Naive thymus-derived CD8-positive, alpha-beta T cell (primary cell): ENCODE data around the gene YLPM1. TPM values are rescaled to one million over a fixed set of nuclear protein-coding genes. Genes with fewer than 3 reads are reported as not detected.

Experiments used
- ATAC-seq, 2 donors: fragments of 150-1000 bp; cut with Tn5 transposase in 1 of 2; sonication (Bioruptor Pico), chemical (Tn5 transposase) in 1 of 2; 1 replicate in 1 of 2; 2 replicates in 1 of 2; pipeline ENCODE4 v1.10.0; 2021; ENCODE audit warnings: mild to moderate bottlenecking in 2 of 2, moderate library complexity in 2 of 2
- POLR2A ChIA-PET: fragments of 350-600 bp; sonication (Branson Sonifier 250); formaldehyde crosslinking; loops from one replicate; lab custom pipeline; 2021; ENCODE audit warnings: antibody characterized with exemption; lab: Charles Lee
- DNase-seq, 10 donors: peaks; one replicate each; pipeline versions ENCODE4 v3.0.0 to v3.0.0-alpha.2; 2020 to 2022
- H3K27ac Mint-ChIP-seq, 10 donors: one replicate each; pipeline ENCODE4 v1.8.0; 2020 to 2022; ENCODE audit warnings: mild to moderate bottlenecking in 10 of 10, mixed read lengths in 10 of 10, moderate library complexity in 4 of 10, inconsistent platforms in 1 of 10
- H3K27me3 Mint-ChIP-seq, 5 donors: one replicate each; pipeline ENCODE4 v1.8.0; 2021 to 2022; ENCODE audit warnings: mixed read lengths in 5 of 5
- H3K36me3 Mint-ChIP-seq, 3 donors: one replicate each; pipeline ENCODE4 v1.8.0; 2020 to 2022; ENCODE audit warnings: mixed read lengths in 3 of 3, mild to moderate bottlenecking in 2 of 3, inconsistent platforms in 1 of 3
- H3K4me1 Mint-ChIP-seq, 4 donors: one replicate each; pipeline ENCODE4 v1.8.0; 2021 to 2022; ENCODE audit warnings: mixed read lengths in 4 of 4
- H3K4me3 Mint-ChIP-seq, 10 donors: one replicate each; pipeline ENCODE4 v1.8.0; 2020 to 2022; ENCODE audit warnings: mild to moderate bottlenecking in 10 of 10, mixed read lengths in 10 of 10, moderate library complexity in 6 of 10, inconsistent platforms in 1 of 10
- H3K9me3 Mint-ChIP-seq, 9 donors: one replicate each; pipeline ENCODE4 v1.8.0; 2020 to 2022; ENCODE audit warnings: mixed read lengths in 9 of 9, mild to moderate bottlenecking in 3 of 9, inconsistent platforms in 1 of 9, moderate library complexity in 1 of 9
- polyA plus RNA-seq, 3 donors: library from polyadenylated mRNA; unstranded; fragments of 300-500 nt; fragmentation: Illumina TruSeq; gene quantifications; one replicate each; pipeline ENCODE4 v1.2.3, GENCODE V29; 2021
- total RNA-seq, 8 experiments: library from RNA in 2 of 8; stranded (reverse) in 2 of 8; gene quantifications; one replicate each; pipeline ENCODE4 v1.2.3 and lab custom pipeline; 2021 to 2026

The YLPM1 gene
- total and polyA plus RNA-seq, 5 experiments from 2014 or later = 6.5 to 113 (median 23.0) TPM

- Mint-ChIP-seq H3K4me3 (peak within 1 kb of the TSS; percentile 96 to 100 (median 99)), H3K4me1 (peaks cover 46 to 79% (median 66%) of the 10 kb centered on the region in 4 donors), H3K36me3 (peaks cover 0 to 28% (median 4%) of the 10 kb centered on the region in 3 donors), H3K9me3 (no peaks in the 10 kb centered on the region), H3K27me3 (no peaks in the 10 kb centered on the region), H3K27ac (peak within 1 kb of the TSS; percentile 93 to 100 (median 99))
- ATAC-seq (peak; percentile 78 to 81), DNase-seq (peak; percentile 69 to 89 (median 84))
- POLR2A ChIA-PET = interaction anchor here (0.6 to 5.4 kb wide), 17 partner anchors 9 to 829 kb away, joined by 3 to 60 read pairs (median 4); no protein-coding TSS in a partner anchor
These were observed 118.5 kb downstream of the YLPM1 start, which contains the start of gene DLST for GRCh38 chr14:74881431-74882102. Gene DLST, plus strand, starts transcription at chr14:74881916. Its CDS starts 38 bp downstream, at chr14:74881954.

GRCh38 chr14:74882103-74882920 is 119.2 kb downstream of the YLPM1 start:
- ATAC-seq (peak; percentile 58 to 77), DNase-seq (peak; percentile 33 to 81 (median 64))
- POLR2A ChIA-PET = interaction anchor here (0.6 to 5.4 kb wide), 16 partner anchors 9 to 828 kb away, joined by 3 to 60 read pairs (median 4); no protein-coding TSS in a partner anchor
- H3K27me3 Mint-ChIP-seq = no peaks in the 10 kb centered on the region
- H3K27ac Mint-ChIP-seq = peak overlapping the region; percentile 93 to 100 (median 99)
- no peaks in the 10 kb centered on the region for H3K9me3 Mint-ChIP-seq
- peaks cover 0 to 31% (median 4%) of the 10 kb centered on the region in 3 donors for H3K36me3 Mint-ChIP-seq
- peak overlapping the region; percentile 96 to 100 (median 99) for H3K4me3 Mint-ChIP-seq
- H3K4me1 Mint-ChIP-seq = peaks cover 46 to 78% (median 67%) of the 10 kb centered on the region in 4 donors

Other genes with a start within 250 kb of the YLPM1 start
- gene LTBP2, start 151.1 kb upstream of the YLPM1 start, total RNA-seq = under 1 TPM; 0.55 to 0.60 TPM
- gene LTBP2, start 151.1 kb upstream of the YLPM1 start, polyA plus RNA-seq = under 1 TPM; 0.06 to 0.65 (median 0.47) TPM
- gene AREL1, start 50.2 kb upstream of the YLPM1 start, total RNA-seq = 10 to 100 TPM; 49.7 to 52.9 TPM
- gene AREL1, start 50.2 kb upstream of the YLPM1 start, polyA plus RNA-seq = 10 to 100 TPM; 17.3 to 20.6 (median 19.3) TPM
- gene FCF1, start 50.2 kb upstream of the YLPM1 start, total RNA-seq = 10 to 100 TPM; 65.8 to 66.8 TPM
- gene FCF1, start 50.2 kb upstream of the YLPM1 start, polyA plus RNA-seq = 10 to 100 TPM; 31.7 to 37.1 (median 34.7) TPM
- gene PROX2, start 112.8 kb downstream of the YLPM1 start, total RNA-seq = under 1 TPM; 0.52 to 0.75 TPM
- gene PROX2, start 112.8 kb downstream of the YLPM1 start, polyA plus RNA-seq = under 1 TPM; 0.12 to 0.50 (median 0.22) TPM
- gene DLST, start 118.6 kb downstream of the YLPM1 start, total RNA-seq = 100 to 1,000 TPM; 118 to 120 TPM
- 1 to 10 TPM; 8.8 to 9.3 (median 8.9) TPM for gene DLST, start 118.6 kb downstream of the YLPM1 start, polyA plus RNA-seq
- gene RPS6KL1, start 159.9 kb downstream of the YLPM1 start, total RNA-seq = 1 to 10 TPM; 3.8 to 6.4 TPM
- gene RPS6KL1, start 159.9 kb downstream of the YLPM1 start, polyA plus RNA-seq = 1 to 10 TPM in 2 of 3 donors, under 1 TPM in 1; 0.50 to 3.6 (median 1.7) TPM
- not detected for gene PGF, start 192.3 kb downstream of the YLPM1 start, total RNA-seq
- under 1 TPM in 1 of 3 donors, not detected in 2; 0.13 TPM for gene PGF, start 192.3 kb downstream of the YLPM1 start, polyA plus RNA-seq
- 10 to 100 TPM; 28.7 to 36.7 TPM for gene EIF2B2, start 239.6 kb downstream of the YLPM1 start, total RNA-seq
- gene EIF2B2, start 239.6 kb downstream of the YLPM1 start, polyA plus RNA-seq = 10 to 100 TPM; 14.1 to 26.7 (median 17.5) TPM